Upper lobe of right lung (tissue), 1 donor: ENCODE data around the gene SKIC2. TPM values are rescaled to one million over a fixed set of nuclear protein-coding genes. Genes with fewer than 3 reads are reported as not detected.

ENCODE experiments used
- ATAC-seq: fragments of 200-7000 bp; cut with Tn5 transposase; one replicate; pipeline ENCODE4 v1.9.1; 2020; ENCODE audit warnings: mild to moderate bottlenecking, moderate library complexity
- DNase-seq: peaks from one replicate; pipeline ENCODE4 v3.0.0-alpha.2; 2020
- H3K27ac ChIP-seq: fragments of 200-600 bp; one replicate; pipeline ENCODE4 v1.8.0; 2022
- H3K27me3 ChIP-seq: fragments of 200-600 bp; one replicate; pipeline ENCODE4 v1.8.0; 2022; ENCODE audit warnings: mild to moderate bottlenecking
- H3K36me3 ChIP-seq: fragments of 200-600 bp; one replicate; pipeline ENCODE4 v1.8.0; 2022
- H3K4me1 ChIP-seq: fragments of 200-600 bp; one replicate; pipeline ENCODE4 v1.8.0; 2022
- H3K4me3 ChIP-seq: fragments of 200-600 bp; one replicate; pipeline ENCODE4 v1.8.0; 2022; ENCODE audit warnings: mild to moderate bottlenecking
- H3K9me3 ChIP-seq: fragments of 200-600 bp; one replicate; pipeline ENCODE4 v1.8.0; 2022
- CTCF ChIP-seq: fragments of 200-600 bp; IDR thresholded peaks from one replicate; pipeline ENCODE4 v1.8.0; 2022; ENCODE audit warnings: antibody characterized with exemption
- intact Hi-C: fragments of 100-400 bp; cut with DNase I; formaldehyde crosslinking; loops from one replicate; pipeline ENCODE4 v1.11.0; 2022
- total RNA-seq: library from RNA; stranded (reverse); fragmentation: NEBNext Ultra II Directional; extraction: Animal tissue kit (Norgen Biotek cat#: 25700); gene quantifications from one replicate; pipeline ENCODE4 v1.2.1, GENCODE V29; 2021
- donor health status: DM: no; HTN: yes; CAD: no; lungs with severe emphysema.

Gene SKIC2
- total RNA-seq, 1 donor from 2014 or later = 58.8 TPM

DNA sequence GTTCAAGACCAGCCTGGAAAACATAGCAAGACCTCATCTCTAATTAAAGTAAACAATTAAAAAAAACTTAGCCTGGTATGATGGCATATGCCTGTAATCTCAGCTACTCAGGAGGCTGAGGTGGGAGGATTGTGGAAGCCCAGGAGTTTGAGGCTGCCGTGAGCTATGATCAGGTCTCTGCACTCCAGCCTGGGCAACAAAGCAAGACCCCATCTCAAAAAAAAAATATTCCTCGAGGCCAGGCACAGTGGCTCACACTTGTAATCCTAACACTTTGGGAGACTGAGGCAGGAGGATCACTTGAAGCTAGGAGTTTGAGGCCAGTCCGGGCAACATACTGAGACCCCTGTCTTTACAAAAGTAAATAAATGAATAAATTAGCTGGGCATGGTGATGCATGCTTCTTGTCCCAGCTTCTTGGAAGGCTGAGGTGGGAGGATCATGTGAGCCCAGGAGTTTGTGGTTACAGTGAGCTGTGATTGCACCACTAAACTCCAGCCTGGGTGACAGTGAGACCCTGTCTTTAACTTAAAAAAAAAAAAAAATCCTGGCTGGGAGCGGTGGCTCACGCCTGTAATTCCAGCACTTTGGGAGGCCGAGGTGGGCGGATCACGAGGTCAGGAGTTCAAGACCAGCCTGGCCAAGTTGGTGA lies 40.8 kb upstream of the SKIC2 start:
- H3K9me3 ChIP-seq = no peaks in the 10 kb centered on the region
- no peak for TF ChIP-seq CTCF
- peaks cover 12% of the 10 kb centered on the region for H3K4me1 ChIP-seq
- ATAC-seq (no peak), DNase-seq (no peak)
- no peaks in the 10 kb centered on the region for H3K27me3 ChIP-seq
- H3K27ac ChIP-seq = no peak overlapping the region
- H3K4me3 ChIP-seq = no peak overlapping the region
- no peaks in the 10 kb centered on the region for H3K36me3 ChIP-seq
- intact Hi-C loops = no loop called here

DNA sequence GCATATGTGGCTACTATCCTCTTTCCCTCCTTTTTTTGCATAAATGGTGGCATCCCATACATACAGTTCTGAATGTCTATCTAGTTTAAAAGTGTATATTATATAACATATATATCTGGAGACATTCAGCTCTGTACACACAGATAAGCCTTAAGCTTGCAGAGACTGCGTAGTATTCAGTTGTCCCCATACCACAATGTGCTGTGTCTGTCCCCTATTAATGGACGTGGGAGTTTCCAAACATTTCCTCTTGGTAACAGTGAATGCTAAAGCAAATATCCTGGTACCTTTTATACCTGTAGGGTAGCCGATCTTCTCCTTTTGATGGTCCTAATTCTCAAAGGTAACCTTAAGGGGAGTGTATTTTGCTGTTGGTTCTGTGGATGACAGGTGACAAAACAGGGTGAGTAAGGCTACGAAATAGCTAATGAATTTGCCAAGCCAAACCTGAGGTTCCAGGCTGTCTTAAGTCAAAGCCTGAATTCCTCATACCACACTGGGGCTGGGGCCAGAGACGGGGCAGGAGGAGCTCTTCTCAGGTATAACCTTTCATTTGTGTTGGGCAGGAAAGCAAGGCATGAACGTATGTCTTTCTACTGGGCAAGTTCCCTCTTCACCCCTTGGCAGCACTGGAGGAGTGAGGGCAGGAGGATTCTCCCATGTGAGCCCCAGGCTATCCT lies 39.2 kb upstream of the SKIC2 start:
- Histone ChIP-seq H3K27me3 (no peaks in the 10 kb centered on the region), H3K27ac (peak overlapping the region; percentile 6), H3K4me3 (no peak overlapping the region), H3K9me3 (no peaks in the 10 kb centered on the region), H3K4me1 (peaks cover 12% of the 10 kb centered on the region), H3K36me3 (no peaks in the 10 kb centered on the region)
- intact Hi-C loops = no loop called here
- DNase-seq (no peak), ATAC-seq (no peak)
- no peak for TF ChIP-seq CTCF

DNA sequence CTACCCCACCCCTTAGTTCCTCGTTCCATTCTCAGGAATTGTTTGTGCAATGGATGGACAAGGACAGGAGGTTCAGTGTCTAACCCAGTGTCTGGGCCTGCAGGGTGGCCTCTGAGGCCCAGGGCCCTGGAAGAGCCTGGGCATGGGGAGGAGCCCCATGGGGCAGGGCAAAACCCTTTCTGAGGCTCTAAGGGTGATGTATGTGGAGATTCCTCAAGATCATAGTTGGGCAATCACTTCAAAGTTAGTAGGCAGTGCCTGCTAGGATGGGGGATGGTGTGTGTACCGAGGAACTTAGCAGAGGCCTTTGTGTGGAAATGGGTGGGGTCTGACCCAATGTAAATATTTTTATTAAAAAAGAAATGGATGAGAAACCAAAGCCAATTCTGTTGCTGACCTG lies 38.2 kb upstream of the SKIC2 start:
- peak overlapping the region; percentile 6 for H3K27ac ChIP-seq
- ATAC-seq = peak; percentile 88

GRCh38 chr6:31922942-31923341 lies 36.0 kb upstream of the SKIC2 start:
- Histone ChIP-seq H3K27ac (no peak overlapping the region), H3K9me3 (no peaks in the 10 kb centered on the region), H3K4me1 (peaks cover 12% of the 10 kb centered on the region), H3K4me3 (no peak overlapping the region), H3K27me3 (no peaks in the 10 kb centered on the region), H3K36me3 (no peaks in the 10 kb centered on the region)
- intact Hi-C loops = no loop called here
- DNase-seq (no peak), ATAC-seq (peak; percentile 7)
- no peak for TF ChIP-seq CTCF

More for the DNA sequence above, 38.2 kb upstream of the SKIC2 start:
- Histone ChIP-seq H3K4me1 (peaks cover 12% of the 10 kb centered on the region), H3K9me3 (no peaks in the 10 kb centered on the region), H3K27me3 (no peaks in the 10 kb centered on the region), H3K36me3 (no peaks in the 10 kb centered on the region), H3K4me3 (no peak overlapping the region)
- DNase-seq = no peak
- intact Hi-C loops = no loop called here
- no peak for TF ChIP-seq CTCF

- ATAC-seq = peak; percentile 77
- intact Hi-C loops = no loop called here
- Histone ChIP-seq H3K27me3 (no peaks in the 10 kb centered on the region), H3K4me3 (peak within 1 kb of the TSS; percentile 52), H3K27ac (peak within 1 kb of the TSS; percentile 81), H3K9me3 (no peaks in the 10 kb centered on the region), H3K36me3 (no peaks in the 10 kb centered on the region), H3K4me1 (peaks cover 7% of the 10 kb centered on the region)
- DNase-seq = peak; percentile 76
- TF ChIP-seq CTCF = no peak
Measured at GRCh38 chr6:31927242-31927862, 31.6 kb upstream of the SKIC2 start, which contains the start of gene C2. Gene C2, plus strand, starts transcription at chr6:31927717. Its CDS starts 36 bp downstream, at chr6:31927753.
